ENCODE data around the gene FSIP2.
"Not testable (repeated sequence)": the region's sequence is repeated elsewhere in the genome, so short reads cannot be mapped to it uniquely, and the experiment has no call there.

The FSIP2 gene

DNA sequence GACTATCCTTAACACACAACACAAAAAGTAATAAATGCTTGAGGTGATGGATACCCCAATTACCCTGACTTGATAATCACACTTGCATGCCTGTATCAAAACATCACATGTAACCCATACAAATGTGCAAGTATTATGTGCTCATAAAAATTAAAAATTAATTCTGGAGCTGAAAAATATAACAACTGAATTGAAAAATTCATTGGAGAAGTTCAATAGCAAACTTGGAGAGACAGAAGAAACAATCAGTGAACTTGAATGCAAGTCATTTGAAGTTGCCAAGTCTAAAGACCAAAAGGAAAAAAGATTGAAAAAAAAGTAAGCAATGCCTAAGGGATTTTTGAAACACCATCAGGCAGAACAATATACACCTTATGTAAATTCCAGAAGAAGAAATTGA, 79.4 kb downstream of the FSIP2 start:
- no peak for ATAC-seq (replicated peaks; ENCODE audit: extremely low read depth, poor library complexity, severe bottlenecking)

GRCh38 chr2:185821467-185821866, 82.9 kb downstream of the FSIP2 start:
- Mint-ChIP-seq H3K27ac (ENCODE audit: low read depth) (no peak overlapping the region), H3K27me3 (no peaks in the 10 kb centered on the region), H3K36me3 (ENCODE audit: insufficient read depth) (no peaks in the 10 kb centered on the region), H3K4me3 (no peak overlapping the region), H3K9me3 (peaks cover 24% of the 10 kb centered on the region), H3K4me1 (no peaks in the 10 kb centered on the region)
- DNase-seq (ENCODE audit: low spot score in 2 of 2) (no peak), ATAC-seq (replicated peaks; ENCODE audit: extremely low read depth, poor library complexity, severe bottlenecking) (no peak)

More for the DNA sequence above, 79.4 kb downstream of the FSIP2 start:
- Mint-ChIP-seq H3K4me1 (no peaks in the 10 kb centered on the region), H3K36me3 (ENCODE audit: insufficient read depth) (no peaks in the 10 kb centered on the region), H3K9me3 (peaks cover 34% of the 10 kb centered on the region), H3K4me3 (no peak overlapping the region), H3K27me3 (no peaks in the 10 kb centered on the region), H3K27ac (ENCODE audit: low read depth) (no peak overlapping the region)
- DNase-seq (ENCODE audit: low spot score in 2 of 2), result no peak

DNA sequence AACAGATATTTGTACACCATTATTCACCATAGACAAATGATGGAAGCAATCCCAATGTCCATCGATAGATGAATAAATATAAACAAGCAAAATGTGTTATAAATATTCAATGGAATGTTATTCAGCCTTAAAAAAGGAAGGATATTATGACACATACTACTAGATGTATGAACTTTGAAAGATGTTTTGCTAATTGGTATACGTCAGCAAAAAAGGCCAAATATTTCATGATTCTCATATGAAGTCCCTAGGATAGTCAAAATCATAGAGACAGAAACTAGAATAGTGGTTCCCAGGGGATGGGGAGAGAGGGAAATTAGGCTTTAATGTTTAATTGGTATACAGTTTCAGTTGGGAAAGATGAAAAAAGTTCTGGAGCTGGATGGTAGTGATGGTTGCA, 85.2 kb downstream of the FSIP2 start:
- no peaks in the 10 kb centered on the region for H3K4me1 Mint-ChIP-seq
- no peaks in the 10 kb centered on the region for H3K27me3 Mint-ChIP-seq
- ATAC-seq (replicated peaks; ENCODE audit: extremely low read depth, poor library complexity, severe bottlenecking) (no peak), DNase-seq (ENCODE audit: low spot score in 2 of 2) (no peak)
- no peak overlapping the region for H3K27ac Mint-ChIP-seq (ENCODE audit: low read depth)
- H3K9me3 Mint-ChIP-seq, result peaks cover 19% of the 10 kb centered on the region
- no peak overlapping the region for H3K4me3 Mint-ChIP-seq
- H3K36me3 Mint-ChIP-seq (ENCODE audit: insufficient read depth), result no peaks in the 10 kb centered on the region

DNA sequence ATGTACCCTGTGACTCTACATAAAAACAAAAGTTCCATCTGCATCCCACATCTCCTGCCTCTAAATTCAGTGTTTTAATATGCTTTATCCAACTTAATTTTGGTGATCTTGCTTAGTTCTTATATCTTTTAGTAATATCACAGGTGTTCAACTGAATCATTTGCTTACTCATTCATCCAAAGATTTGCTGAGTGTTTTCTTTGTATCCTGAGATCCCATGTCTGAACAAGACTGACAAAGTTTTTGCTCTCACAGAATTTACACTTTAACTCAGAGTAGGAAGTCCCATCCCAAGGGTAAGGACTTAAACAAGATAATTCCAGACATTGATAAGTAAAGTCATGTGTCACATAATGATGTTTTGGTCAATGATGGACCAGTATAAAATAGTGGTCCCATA, 87.0 kb downstream of the FSIP2 start:
- no peak for ATAC-seq (replicated peaks; ENCODE audit: extremely low read depth, poor library complexity, severe bottlenecking)
- H3K36me3 Mint-ChIP-seq (ENCODE audit: insufficient read depth), result no peaks in the 10 kb centered on the region
- H3K4me3 Mint-ChIP-seq, result no peak overlapping the region
- DNase-seq (ENCODE audit: low spot score in 2 of 2), result no peak
- no peaks in the 10 kb centered on the region for H3K4me1 Mint-ChIP-seq
- H3K9me3 Mint-ChIP-seq, result peaks cover 12% of the 10 kb centered on the region
- no peaks in the 10 kb centered on the region for H3K27me3 Mint-ChIP-seq
- H3K27ac Mint-ChIP-seq (ENCODE audit: low read depth), result no peak overlapping the region

- H3K4me1 Mint-ChIP-seq, result no peaks in the 10 kb centered on the region
- no peaks in the 10 kb centered on the region for H3K36me3 Mint-ChIP-seq (ENCODE audit: insufficient read depth)
- H3K9me3 Mint-ChIP-seq, result peaks cover 7% of the 10 kb centered on the region
- no peak overlapping the region for H3K4me3 Mint-ChIP-seq
- no peak overlapping the region for H3K27ac Mint-ChIP-seq (ENCODE audit: low read depth)
- no peaks in the 10 kb centered on the region for H3K27me3 Mint-ChIP-seq
- no peak for ATAC-seq (replicated peaks; ENCODE audit: extremely low read depth, poor library complexity, severe bottlenecking)
- no peak for DNase-seq (ENCODE audit: low spot score in 2 of 2)
Measured at GRCh38 chr2:185828326-185828725, 89.7 kb downstream of the FSIP2 start.

DNA sequence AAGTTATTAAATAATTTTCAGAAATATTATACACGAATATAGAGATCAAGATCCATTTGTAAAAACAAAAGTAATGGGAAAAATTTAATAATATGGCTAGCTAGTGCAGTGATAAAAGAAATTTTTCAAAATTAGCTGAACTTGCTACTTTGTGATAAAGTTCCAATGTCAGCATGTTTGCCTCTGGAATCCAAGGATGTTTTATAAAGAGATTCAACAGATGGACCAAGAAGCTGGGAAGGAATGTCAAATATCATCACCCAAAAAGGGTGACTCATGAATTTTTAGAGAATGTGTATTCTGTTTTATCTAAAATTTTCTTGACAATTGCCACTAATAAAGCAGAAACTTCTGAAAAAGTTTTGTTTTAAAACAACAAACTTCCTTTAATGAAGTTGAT, 95.3 kb downstream of the FSIP2 start:
- no peak overlapping the region for H3K4me3 Mint-ChIP-seq
- no peaks in the 10 kb centered on the region for H3K27me3 Mint-ChIP-seq
- H3K4me1 Mint-ChIP-seq, result no peaks in the 10 kb centered on the region
- no peaks in the 10 kb centered on the region for H3K36me3 Mint-ChIP-seq (ENCODE audit: insufficient read depth)
- H3K27ac Mint-ChIP-seq (ENCODE audit: low read depth), result no peak overlapping the region
- no peak for DNase-seq (ENCODE audit: low spot score in 2 of 2)
- H3K9me3 Mint-ChIP-seq, result peaks cover 7% of the 10 kb centered on the region
- ATAC-seq (replicated peaks; ENCODE audit: extremely low read depth, poor library complexity, severe bottlenecking), result no peak

- Mint-ChIP-seq H3K27me3 (no peaks in the 10 kb centered on the region), H3K4me1 (no peaks in the 10 kb centered on the region), H3K9me3 (peaks cover 7% of the 10 kb centered on the region), H3K36me3 (ENCODE audit: insufficient read depth) (no peaks in the 10 kb centered on the region), H3K4me3 (no peak overlapping the region), H3K27ac (ENCODE audit: low read depth) (no peak overlapping the region)
- ATAC-seq (replicated peaks; ENCODE audit: extremely low read depth, poor library complexity, severe bottlenecking) (no peak), DNase-seq (ENCODE audit: low spot score in 2 of 2) (no peak)
Measured at GRCh38 chr2:185835974-185836373, 97.4 kb downstream of the FSIP2 start.

GRCh38 chr2:185854885-185855284, 116.3 kb downstream of the FSIP2 start:
- H3K27ac Mint-ChIP-seq (ENCODE audit: low read depth), result no peak overlapping the region
- no peaks in the 10 kb centered on the region for H3K4me1 Mint-ChIP-seq
- ATAC-seq (replicated peaks; ENCODE audit: extremely low read depth, poor library complexity, severe bottlenecking) (no peak), DNase-seq (ENCODE audit: low spot score in 2 of 2) (no peak)
- no peak overlapping the region for H3K4me3 Mint-ChIP-seq
- H3K36me3 Mint-ChIP-seq (ENCODE audit: insufficient read depth), result no peaks in the 10 kb centered on the region
- H3K27me3 Mint-ChIP-seq, result no peaks in the 10 kb centered on the region
- H3K9me3 Mint-ChIP-seq, result peaks cover 27% of the 10 kb centered on the region

GRCh38 chr2:185857691-185858090, 119.1 kb downstream of the FSIP2 start:
- DNase-seq (ENCODE audit: low spot score in 2 of 2) (no peak), ATAC-seq (replicated peaks; ENCODE audit: extremely low read depth, poor library complexity, severe bottlenecking) (no peak)
- H3K4me3 Mint-ChIP-seq, result no peak overlapping the region
- H3K36me3 Mint-ChIP-seq (ENCODE audit: insufficient read depth), result peaks cover 1% of the 10 kb centered on the region
- H3K9me3 Mint-ChIP-seq, result peaks cover 9% of the 10 kb centered on the region
- H3K27ac Mint-ChIP-seq (ENCODE audit: low read depth), result no peak overlapping the region
- H3K4me1 Mint-ChIP-seq, result no peaks in the 10 kb centered on the region
- no peaks in the 10 kb centered on the region for H3K27me3 Mint-ChIP-seq

- no peak overlapping the region for H3K4me3 Mint-ChIP-seq
- peaks cover 6% of the 10 kb centered on the region for H3K9me3 Mint-ChIP-seq
- no peaks in the 10 kb centered on the region for H3K27me3 Mint-ChIP-seq
- no peaks in the 10 kb centered on the region for H3K4me1 Mint-ChIP-seq
- DNase-seq (ENCODE audit: low spot score in 2 of 2), result no peak
- ATAC-seq (replicated peaks; ENCODE audit: extremely low read depth, poor library complexity, severe bottlenecking), result no peak
- H3K36me3 Mint-ChIP-seq (ENCODE audit: insufficient read depth), result peaks cover 1% of the 10 kb centered on the region
- H3K27ac Mint-ChIP-seq (ENCODE audit: low read depth), result no peak overlapping the region
Measured at GRCh38 chr2:185859506-185859905, 120.9 kb downstream of the FSIP2 start.

DNA sequence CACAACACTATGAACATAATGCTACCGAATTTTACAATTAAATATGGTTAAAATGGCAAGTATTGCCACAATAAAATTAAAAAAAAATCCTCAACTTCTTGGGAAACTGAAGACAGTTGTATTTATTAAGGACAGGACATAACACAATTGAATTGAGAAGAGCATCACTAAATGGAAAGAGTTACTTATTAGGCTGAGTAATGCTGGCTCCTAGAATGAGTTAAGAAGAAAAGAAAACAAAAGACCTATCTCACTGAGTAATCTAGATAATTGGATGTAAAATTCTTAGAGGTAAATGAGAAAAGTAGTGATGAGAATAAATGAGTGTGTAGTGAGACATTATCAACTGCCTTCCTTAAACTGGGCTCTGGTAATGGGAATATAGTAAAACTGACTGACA, 121.7 kb downstream of the FSIP2 start:
- Mint-ChIP-seq H3K4me1 (no peaks in the 10 kb centered on the region), H3K27ac (ENCODE audit: low read depth) (no peak overlapping the region), H3K4me3 (no peak overlapping the region), H3K27me3 (no peaks in the 10 kb centered on the region), H3K36me3 (ENCODE audit: insufficient read depth) (peaks cover 1% of the 10 kb centered on the region), H3K9me3 (peaks cover 6% of the 10 kb centered on the region)
- ATAC-seq (replicated peaks; ENCODE audit: extremely low read depth, poor library complexity, severe bottlenecking), result no peak
- DNase-seq (ENCODE audit: low spot score in 2 of 2), result no peak

GRCh38 chr2:185862657-185863398, 124.2 kb downstream of the FSIP2 start:
- H3K4me1 Mint-ChIP-seq, result no peaks in the 10 kb centered on the region
- DNase-seq (ENCODE audit: low spot score in 2 of 2) (no peak), ATAC-seq (replicated peaks; ENCODE audit: extremely low read depth, poor library complexity, severe bottlenecking) (no peak)
- H3K27me3 Mint-ChIP-seq, result no peaks in the 10 kb centered on the region
- H3K9me3 Mint-ChIP-seq, result peaks cover 6% of the 10 kb centered on the region
- peaks cover 1% of the 10 kb centered on the region for H3K36me3 Mint-ChIP-seq (ENCODE audit: insufficient read depth)
- no peak overlapping the region for H3K27ac Mint-ChIP-seq (ENCODE audit: low read depth)
- no peak overlapping the region for H3K4me3 Mint-ChIP-seq

- H3K27ac Mint-ChIP-seq (ENCODE audit: low read depth); H3K27me3 Mint-ChIP-seq; H3K4me1 Mint-ChIP-seq; H3K9me3 Mint-ChIP-seq; H3K4me3 Mint-ChIP-seq; DNase-seq (ENCODE audit: low spot score in 2 of 2); H3K36me3 Mint-ChIP-seq (ENCODE audit: insufficient read depth); ATAC-seq (replicated peaks; ENCODE audit: extremely low read depth, poor library complexity, severe bottlenecking): not testable (repeated sequence)
Measured at GRCh38 chr2:185864468-185865260, 126.1 kb downstream of the FSIP2 start.
